Activated naive CD4-positive, alpha-beta T cell treated with Interleukin-2 at 50 U/mL for 16 hours (primary cell): ENCODE data around the gene SLC14A1.

Source experiments
- DNase-seq: peaks from one replicate; pipeline ENCODE4 v3.0.0-alpha.2; 2020

The SLC14A1 gene

DNA sequence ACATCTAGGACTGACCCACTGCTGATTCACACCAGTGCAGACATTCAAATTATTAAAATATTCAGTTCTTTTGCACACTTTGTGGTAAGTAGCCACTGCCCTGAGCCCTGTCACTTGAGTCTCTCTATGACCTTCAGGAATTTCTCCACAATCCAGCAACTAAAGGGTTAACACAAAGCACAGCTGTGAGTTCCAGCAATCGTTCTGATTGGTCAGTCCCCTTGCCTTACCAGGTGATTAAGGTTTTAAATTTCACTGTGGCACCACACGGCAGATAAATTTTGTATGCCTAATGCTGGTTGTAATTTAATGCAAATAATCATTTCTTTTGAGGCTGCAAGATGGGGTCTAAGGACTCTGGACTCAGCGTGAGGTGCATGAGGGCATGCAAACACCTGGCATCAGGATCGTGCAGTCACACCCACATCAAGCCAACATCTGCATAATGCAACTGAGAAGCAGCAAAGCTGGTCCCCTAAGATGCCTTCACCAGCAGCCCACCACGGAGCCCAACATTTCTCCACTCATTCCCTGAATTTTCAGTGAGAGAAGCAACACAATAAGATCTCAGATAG is 36.6 kb downstream of the SLC14A1 start:
- no peak for DNase-seq

DNA sequence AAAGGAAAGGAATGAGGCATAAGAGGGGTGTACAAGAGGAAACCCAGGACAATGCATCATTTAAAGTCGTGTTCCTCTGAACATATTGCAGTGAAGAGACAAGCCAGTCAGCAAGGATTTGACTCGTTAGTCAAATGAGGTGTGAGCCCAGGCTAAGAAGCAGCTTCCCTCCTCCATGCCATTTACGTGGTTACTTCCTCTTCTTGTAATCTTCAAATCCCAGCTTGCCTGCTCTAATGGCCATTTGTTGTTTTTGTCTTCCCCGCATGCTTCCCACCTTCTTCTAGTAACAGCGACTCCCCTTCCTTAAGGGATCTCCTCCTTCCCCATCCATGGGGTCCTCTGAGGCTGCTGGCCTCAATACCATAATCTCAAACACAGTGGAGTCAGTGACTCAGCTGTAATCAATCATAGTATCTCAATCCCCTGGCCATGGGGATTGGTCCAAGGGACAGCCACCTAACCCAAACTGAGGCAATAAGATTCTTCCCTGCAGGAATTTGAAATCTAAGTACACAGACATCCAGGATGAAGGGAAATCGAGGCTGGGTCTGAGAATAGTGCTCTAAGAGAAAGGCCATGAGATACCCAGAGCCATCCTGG is 37.6 kb downstream of the SLC14A1 start:
- DNase-seq, result no peak

DNA sequence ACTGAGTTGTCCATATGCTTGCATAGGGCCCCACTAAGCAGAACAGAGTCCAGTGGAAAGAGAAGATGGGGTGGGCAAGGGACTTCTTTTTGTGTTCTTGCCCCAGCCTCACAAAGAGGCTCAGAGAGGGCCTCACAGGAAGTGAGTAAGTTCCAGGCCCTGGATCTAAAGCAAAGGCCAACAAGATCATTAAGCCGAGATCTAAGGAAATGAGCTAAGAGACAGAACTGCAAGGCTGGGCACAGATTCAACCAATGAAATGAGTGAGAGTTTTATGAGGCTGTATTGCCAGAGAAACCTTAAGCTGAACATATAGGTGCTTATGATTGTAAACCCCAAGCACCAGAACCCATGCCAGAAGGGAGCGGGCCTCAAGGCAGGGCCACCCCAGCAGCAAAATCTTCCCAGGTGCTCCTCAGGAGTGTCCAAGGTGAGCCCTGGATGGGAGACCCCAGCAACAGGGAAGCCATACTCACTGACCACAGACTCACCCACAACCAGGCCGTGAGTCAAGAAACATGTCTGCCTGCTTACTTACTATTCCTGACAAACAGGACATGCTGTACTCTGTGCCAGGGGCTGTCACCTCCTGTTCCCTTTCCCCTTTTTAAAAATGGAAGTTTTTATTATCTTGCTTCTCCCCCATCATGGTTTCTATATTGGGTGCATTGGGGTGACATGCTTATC is 40.2 kb downstream of the SLC14A1 start:
- DNase-seq, result no peak

DNA sequence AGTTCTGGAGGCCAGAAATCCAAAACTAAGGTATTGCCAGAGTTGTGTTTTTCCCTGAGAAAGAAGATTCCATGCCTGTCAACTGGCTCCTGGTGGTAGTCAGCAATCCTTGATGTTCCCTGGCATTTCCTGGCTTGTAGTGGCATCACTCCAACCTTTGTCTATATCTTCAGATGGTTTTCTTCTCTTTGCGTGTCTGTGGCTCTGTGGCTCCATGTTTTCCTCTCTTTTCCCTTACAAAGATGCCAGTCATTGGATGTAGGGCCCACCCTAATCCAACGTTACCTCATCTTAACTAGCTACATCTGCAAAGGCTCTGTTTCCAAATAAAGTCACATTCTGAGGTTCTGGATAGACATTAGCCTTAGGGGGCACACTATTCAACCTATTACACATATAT is 41.8 kb downstream of the SLC14A1 start:
- no peak for DNase-seq

DNA sequence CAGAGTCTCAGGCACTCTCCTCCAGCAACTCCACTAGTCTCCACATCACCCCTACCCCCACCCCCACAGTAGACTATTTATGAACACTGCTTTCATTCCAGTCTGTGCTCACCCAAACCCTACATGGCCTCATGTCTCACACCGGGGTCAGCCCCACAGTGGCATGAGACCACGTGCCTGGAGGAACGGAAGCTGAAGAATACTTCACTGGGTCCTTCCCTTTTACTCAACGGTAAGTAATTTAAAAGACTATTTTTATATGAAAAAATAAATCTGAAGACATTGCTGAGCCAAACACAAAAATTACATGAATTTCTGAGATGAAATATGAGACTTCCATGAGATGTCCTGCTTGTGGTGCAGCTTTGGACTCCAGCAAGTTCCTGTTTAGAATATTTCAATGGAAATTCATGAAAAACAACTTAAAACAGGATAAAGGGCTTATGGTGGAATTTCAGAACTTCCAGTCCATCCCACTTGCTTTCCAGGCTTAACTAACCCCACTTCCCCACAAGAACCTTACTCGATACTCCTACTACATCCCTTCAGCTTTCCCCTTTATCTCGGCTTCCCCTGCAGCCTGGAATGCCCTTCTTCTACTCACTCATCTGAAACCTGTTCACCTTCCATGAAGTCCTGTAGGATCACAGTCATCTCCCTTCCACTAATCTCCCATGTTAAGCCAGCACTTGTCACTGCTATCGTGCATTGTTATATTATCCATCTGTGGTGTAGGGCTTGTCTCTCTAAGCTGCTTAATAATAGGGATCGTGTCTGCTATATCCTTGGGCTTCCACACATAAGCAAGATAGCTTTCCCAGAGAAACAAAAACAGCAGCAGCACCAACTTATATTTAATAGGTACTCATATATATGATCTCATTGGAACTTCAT is 47.9 kb downstream of the SLC14A1 start:
- no peak for DNase-seq

DNA sequence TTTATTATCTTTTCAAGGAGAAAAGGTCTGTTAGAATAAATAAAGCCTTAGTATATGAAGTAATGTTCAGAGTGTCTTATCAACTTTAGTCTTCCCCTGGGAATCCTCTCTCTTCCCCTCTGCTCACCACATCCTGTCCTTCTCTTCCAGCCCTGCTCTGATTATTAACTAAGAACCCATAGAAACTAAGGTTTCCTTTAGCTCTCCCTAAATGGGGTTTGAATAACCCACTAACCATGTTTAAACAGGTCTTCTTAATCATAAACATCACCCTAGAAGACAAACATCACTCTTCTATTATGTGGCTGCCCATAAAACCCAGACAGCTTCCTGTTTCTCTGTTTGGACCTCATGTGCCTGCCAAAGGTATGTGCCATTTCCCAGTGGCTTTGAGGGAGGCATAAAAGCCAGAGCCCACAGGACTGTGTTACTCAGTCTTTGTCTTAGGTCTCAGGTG is 50.1 kb downstream of the SLC14A1 start:
- no peak for DNase-seq

DNA sequence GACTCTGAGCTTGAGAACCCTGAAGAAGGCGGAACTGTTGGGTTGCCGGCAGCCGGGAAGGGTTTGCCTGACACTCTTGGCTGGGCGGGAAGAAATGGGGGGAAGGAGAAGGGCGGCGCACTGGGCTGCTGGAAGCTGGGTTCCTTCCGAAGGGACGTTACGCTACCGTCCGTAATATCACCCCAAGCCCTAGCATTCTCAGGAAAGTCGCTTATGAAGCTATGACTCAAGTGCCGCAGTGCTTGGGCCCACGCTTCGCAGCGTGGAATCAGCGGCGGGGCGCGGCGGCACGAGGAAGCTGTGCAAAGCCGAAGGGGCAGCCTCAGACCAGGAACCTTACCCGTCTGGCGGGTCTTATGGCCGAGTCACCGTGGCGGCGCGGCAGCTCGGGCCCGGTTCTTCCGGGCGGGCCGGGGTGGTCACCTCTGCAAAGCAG is 51.3 kb downstream of the SLC14A1 start:
- peak; percentile 73 for DNase-seq

DNA sequence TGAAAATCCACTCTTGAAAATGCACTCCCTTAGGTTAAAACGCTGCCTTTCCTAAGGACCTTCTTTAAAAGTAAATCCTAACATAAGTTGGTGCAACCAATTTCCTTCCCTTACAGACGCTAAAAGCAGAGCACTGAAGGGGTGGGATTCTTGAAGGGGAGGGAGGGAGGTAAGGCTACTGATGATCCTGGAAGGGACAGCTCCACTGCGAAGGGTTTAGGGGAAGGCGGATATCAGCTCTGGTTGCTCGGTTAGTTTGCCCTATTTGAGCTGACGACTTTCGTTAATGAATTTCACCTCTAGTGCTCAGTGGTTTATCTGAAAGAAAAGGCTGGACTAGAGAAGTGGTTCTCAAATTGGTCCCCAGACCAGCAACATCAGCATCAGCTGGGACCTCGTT is 51.8 kb downstream of the SLC14A1 start:
- DNase-seq, result no peak

DNA sequence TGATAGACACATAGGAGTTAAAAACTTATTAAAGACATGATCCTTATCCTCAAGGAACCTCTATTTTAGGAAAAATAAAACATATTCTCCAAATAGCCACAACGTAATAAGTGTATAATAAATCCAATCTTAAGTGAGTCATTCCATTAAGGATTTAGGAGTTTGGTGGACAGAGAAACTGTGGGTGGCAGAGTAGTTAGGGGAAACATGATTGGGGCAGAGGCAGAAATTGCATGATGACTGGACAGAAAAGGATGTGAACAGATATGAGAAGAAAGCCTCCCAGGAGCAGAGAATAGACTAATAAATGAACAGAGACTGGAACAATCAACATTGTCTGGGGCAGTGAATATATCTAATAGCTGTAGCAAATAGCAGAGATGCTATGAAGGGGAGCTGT is 53.4 kb downstream of the SLC14A1 start:
- no peak for DNase-seq

DNA sequence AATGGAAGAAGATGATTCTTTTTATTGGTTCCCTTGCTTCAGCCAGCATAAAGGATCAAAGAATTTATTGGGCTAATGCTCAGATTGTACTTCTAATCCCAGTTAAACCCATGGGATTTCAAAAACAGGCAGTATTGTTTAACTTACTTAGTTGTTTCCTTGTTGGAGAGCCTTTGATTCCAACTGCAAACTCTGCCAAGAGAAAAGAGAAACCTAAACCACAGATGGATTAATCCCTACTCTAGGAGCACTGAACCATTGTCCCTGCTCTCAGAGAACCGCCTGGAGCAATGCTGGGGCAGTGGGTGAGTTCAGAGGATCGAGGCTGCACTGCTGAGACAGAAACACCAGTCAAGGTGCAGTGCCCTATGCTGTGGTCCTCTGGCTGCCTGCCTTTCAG is 56.6 kb downstream of the SLC14A1 start:
- DNase-seq, result no peak

DNA sequence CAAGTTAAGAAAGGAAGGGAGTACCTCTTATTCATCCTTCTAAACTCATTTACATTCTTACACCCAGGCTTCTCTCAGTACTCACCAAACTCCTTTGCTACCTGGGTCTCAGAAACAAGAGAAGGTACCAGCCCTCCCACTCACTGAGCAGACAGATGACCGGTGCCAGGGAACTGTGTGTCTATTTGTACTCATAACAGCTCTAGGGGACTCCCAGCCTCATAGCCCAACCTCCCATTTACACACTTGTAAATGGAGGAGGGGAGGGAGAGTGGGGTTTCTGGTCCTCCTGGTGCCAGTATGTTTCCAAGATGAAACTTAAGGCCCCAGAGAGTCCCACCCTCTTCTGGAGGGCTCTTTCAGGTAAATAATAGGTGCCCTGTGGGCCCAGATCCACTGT is 58.7 kb downstream of the SLC14A1 start:
- DNase-seq, result no peak

DNA sequence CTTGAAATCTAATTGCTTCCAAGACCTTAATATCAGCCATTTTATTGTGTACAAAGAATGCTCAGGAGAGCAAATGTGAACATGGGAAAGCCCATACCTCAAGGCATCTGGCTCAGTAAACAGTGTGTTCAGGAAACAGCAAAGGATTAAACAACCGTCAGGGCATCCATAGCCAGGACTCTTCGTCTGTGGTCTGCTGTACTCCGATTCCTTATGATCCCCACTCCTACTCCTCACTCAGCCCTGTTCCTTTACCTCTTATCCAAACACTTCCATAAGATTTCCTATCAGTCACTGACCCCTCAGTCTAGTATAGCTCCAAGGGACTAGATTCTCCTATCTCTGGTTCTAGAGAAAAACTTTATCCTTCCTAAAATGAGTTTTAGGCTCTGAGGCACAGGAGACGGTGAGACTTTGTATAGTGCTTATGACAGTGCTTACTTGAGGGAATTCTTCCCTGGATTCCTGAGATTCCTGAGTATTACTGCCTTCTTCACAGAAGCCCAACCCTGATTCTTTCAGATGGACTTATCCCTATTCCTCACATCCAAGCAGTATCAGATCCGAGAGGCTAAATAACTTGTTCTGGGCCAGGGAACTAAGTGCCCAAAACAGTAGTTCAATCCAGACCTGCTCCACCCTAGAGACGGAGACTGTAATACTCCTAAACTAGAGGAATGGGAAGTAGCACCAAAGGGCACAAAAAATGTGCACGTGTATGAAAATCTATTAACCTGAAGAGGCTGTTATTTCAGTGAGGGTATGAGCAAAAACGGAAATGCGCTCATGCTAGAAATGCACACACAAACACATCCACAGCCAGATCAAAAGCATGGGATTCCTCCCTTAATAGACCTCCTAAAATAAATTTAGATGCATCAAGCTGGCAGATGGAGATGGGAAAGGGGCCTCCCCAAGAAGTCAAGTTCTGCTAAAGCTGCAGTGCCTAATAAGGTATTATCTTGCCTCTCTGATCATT is 59.4 kb downstream of the SLC14A1 start:
- DNase-seq, result no peak

DNA sequence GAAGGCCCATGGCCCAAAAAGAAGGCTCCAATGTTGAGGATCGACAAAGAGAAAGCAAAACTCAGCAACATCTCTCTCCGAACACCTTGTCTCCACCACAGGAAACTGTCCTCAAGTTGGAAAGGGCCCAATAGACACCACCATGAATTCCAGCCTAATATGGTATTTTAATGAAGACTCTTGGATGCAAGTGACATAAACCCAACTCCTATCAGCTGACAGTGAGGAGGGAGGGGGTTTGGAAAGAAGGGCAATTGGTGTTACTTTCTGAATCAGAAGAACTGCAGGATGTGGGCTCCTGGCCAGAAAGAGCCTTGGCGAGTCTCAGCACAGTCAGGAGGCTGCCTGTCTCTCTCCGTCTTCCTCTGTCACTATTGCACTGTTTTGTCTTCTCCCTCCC is 61.2 kb downstream of the SLC14A1 start:
- no peak for DNase-seq

DNA sequence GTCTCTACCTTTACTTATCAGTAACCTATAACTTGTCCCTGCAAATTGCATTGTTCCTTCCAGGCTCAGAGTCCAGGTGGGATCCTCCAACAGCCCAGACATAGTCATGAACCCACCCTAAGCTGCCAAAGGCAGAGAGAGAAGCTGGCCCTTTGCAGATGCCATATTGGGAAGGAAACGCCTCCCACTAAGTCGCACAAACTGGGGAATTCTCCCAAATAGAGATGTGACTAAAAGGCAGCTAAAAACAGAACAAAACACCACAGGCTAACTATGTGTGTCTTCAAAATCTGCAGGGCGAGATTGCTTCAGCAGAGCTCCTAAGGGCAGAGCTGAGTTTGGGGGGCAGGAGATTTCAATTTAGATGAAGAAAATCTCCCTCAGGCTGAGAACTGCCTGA is 63.0 kb downstream of the SLC14A1 start:
- DNase-seq, result no peak

DNA sequence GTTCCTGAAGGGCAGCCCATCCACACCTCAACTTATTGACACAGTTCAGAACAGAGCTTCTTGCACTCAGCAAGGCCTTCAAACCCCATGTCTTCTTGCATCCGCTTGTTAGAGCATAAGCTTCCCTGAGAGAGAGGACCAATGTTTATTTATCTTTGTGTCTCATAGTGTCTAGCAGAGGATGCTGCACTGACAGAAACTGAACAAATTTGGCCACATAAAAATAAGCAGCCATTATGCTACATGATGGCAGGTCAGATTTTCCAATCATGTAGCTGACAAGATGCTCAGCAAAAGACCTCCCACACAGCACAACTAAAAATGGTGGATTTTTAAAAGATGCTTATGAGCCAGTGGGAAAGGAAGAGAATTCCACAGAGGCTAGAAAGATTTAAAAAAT is 63.4 kb downstream of the SLC14A1 start:
- no peak for DNase-seq

DNA sequence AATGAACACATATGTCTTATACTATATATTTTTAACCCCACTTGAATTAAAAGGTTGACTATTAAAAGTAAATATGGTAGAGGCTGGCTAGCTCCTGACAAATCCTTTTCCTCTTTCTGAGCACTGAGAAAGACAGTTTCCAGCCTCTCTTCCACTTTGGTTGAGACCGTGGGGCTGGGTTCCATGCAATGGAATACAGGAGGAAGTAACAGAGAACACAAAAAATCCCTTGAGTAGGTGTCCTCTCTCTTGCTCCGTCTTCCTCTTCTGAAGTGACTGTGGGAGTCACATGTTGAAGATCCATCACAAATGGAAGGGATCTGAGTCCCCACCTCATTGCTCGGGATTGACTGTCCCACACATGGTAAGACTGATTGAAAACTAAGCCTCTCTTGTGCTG is 64.9 kb downstream of the SLC14A1 start:
- DNase-seq, result no peak

DNA sequence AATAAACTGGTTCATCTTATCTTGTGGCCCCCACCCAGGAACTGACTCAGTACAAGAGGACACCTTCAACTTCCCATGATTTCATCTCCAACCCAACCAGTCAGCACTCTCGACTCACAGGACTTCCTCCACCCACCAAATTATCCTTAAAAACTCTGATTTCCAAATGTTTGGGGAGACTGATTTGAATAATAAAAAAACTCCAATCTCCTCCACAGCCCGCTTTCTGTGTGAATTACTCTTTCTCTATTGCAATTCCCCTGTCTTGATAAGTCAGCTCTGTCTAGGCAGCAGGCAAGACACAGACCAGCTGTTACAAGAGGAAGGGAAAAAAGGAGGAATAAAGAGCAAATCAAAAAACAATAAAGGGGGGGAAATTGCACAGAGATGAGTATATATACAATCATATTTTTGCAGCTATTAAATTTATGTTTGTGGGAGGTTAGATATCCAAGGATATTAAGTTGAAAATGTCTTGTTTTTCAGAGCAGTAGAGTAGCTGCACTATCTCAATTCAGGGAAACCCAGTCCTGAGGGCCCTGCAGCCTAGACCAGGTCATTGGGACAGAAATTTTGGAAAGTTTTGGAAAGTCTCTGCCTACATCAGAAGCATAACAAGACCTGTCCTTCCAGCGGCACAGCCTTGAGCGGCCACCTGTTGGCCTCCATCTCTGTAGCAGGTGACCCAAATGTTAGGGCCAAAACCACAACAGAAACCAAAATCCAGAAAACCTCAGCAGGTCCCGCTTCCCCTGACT is 68.7 kb downstream of the SLC14A1 start:
- DNase-seq, result no peak

DNA sequence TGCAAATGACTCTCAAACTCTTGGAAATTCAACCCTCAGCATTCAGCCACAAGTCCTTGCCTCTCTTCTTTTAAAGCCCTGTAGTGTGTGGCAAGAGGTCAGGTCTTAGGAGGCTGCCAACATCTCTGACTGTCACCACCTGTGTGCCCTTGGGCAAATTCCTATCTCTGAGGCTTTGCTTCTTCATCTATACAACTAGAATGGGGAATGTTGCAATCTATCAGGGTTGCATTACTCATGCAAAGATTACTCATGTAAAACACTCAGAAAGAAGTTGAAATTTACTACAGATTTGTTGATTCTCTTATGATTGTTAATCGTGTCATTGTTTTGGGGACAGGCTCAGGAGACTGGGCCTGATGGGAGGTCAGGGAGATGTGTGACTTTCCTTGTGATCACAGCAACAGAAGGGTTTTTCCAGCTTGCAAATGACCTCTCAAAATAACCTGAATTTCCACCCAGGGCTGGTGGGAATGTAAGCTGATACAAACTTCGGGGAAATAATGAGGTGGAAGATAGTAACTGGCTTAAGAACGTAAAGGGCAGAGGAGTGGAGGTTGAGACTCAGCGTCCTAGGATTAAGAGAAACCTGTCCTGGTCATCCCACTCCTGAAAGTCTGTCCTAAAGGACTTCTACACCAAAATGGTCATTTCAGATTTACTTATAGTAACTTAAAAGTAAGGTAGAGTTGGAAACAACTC is 69.4 kb downstream of the SLC14A1 start:
- DNase-seq, result no peak

DNA sequence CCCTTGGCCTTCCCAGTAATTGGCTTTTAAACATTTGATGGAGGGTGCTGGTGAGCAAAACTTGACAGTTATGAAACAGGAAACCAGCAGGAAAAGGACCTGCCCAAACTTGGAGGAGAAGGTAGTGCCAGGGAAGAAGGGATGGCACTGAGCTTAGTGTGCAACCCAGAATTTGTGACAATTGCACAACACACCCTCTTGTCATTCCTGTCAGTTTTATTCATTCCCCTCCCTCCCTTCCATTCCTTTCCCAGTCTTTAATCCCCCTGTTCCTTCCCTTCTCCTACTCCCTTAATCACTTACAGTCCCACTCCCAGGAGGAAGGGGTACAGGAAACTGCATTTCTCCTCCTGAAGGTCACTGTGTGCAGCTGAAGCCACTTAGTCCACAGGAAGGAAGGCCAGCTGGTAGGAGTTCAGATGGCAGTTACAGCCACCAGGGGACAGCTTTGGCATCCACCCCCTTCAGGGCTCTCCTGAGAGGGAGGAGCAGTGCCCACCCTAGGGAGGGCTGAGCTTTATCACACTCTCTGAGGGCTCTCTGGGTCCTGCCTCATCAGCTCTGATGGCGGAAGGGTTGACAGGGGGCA is 77.5 kb downstream of the SLC14A1 start:
- DNase-seq, result no peak
